GM06990 (cell line): Measurements from ENCODE around the gene EXOC8.

ENCODE experiments used
- DNase-seq: peaks from one replicate; pipeline ENCODE4 v3.0.0-alpha.2; 2011; ENCODE audit not compliant: insufficient read length; ENCODE audit errors: extremely low read depth
- H3K27me3 ChIP-seq: replicated peaks from 2 replicates; pipeline ENCODE4 v1.6.0; 2011; ENCODE audit warnings: low read length; ENCODE audit not compliant: control insufficient read depth, insufficient read depth
- H3K36me3 ChIP-seq: 2 replicates; pipeline ENCODE4 v1.5.1; 2011; ENCODE audit warnings: low read length; ENCODE audit not compliant: control insufficient read depth, insufficient read depth
- H3K4me3 ChIP-seq: replicated peaks from 2 replicates; pipeline ENCODE4 v1.5.1; 2011; ENCODE audit warnings: low read depth, mild to moderate bottlenecking, control low read depth, low read length
- TF ChIP-seq, protein P1 (sequence below): IDR thresholded peaks from 2 replicates; pipeline ENCODE4 v1.5.1; 2011; ENCODE audit warnings: low read length, control low read depth, mild to moderate bottlenecking, inconsistent platforms; ENCODE audit not compliant: insufficient read depth, poor library complexity, severe bottlenecking

EXOC8 gene

DNA sequence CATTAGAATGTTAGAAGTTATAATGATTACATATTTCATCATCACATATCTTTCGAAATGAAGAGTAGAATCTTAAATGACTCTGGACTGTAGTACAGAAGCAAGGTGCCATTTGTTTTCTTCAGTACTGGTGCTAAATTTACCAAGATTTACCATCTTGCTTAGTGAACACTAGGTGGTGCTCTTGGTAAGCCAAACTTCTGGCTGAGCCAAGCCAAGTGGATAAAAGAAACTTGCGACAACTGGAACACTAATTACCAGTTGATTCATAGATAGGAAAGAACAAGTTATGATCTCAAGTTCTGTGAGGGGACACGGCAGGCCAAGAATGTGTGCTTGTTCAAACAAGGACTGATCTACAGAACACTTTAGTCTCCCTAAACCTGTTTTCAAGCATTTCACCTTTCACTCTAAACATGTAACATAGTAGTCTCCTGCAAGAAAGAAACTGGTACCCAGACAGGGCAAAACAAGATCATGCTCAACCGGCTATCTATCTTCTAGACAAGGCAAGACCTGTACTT, 20.2 kb upstream of the EXOC8 start:
- H3K4me3 ChIP-seq, result no peak overlapping the region
- H3K27me3 ChIP-seq, result no peaks in the 10 kb centered on the region
- peak; percentile 24 for DNase-seq
- no peaks in the 10 kb centered on the region; the same call in 1 of the 2 replicates for H3K36me3 ChIP-seq
- TF ChIP-seq, protein P1, sequence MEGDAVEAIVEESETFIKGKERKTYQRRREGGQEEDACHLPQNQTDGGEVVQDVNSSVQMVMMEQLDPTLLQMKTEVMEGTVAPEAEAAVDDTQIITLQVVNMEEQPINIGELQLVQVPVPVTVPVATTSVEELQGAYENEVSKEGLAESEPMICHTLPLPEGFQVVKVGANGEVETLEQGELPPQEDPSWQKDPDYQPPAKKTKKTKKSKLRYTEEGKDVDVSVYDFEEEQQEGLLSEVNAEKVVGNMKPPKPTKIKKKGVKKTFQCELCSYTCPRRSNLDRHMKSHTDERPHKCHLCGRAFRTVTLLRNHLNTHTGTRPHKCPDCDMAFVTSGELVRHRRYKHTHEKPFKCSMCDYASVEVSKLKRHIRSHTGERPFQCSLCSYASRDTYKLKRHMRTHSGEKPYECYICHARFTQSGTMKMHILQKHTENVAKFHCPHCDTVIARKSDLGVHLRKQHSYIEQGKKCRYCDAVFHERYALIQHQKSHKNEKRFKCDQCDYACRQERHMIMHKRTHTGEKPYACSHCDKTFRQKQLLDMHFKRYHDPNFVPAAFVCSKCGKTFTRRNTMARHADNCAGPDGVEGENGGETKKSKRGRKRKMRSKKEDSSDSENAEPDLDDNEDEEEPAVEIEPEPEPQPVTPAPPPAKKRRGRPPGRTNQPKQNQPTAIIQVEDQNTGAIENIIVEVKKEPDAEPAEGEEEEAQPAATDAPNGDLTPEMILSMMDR, result peak; percentile 73

GRCh38 chr1:231357187-231357772, 19.6 kb upstream of the EXOC8 start:
- Histone ChIP-seq H3K4me3 (no peak overlapping the region), H3K36me3 (no peaks in the 10 kb centered on the region; the same call in 1 of the 2 replicates), H3K27me3 (no peaks in the 10 kb centered on the region)
- no peak for DNase-seq
- TF ChIP-seq, protein P1, result no peak

- no peaks in the 10 kb centered on the region; the same call in 1 of the 2 replicates for H3K36me3 ChIP-seq
- no peak overlapping the region for H3K4me3 ChIP-seq
- no peak for DNase-seq
- TF ChIP-seq, protein P1, result no peak
- H3K27me3 ChIP-seq, result no peaks in the 10 kb centered on the region
These were observed 17.5 kb upstream of the EXOC8 start for GRCh38 chr1:231355171-231355570.

GRCh38 chr1:231354330-231355020, 16.8 kb upstream of the EXOC8 start:
- DNase-seq, result no peak
- TF ChIP-seq, protein P1, result no peak
- no peak overlapping the region for H3K4me3 ChIP-seq
- no peaks in the 10 kb centered on the region for H3K27me3 ChIP-seq
- H3K36me3 ChIP-seq, result no peaks in the 10 kb centered on the region; the same call in 1 of the 2 replicates

- DNase-seq, result no peak
- H3K27me3 ChIP-seq, result no peaks in the 10 kb centered on the region
- TF ChIP-seq, protein P1, result no peak
- no peaks in the 10 kb centered on the region; the same call in 1 of the 2 replicates for H3K36me3 ChIP-seq
- H3K4me3 ChIP-seq, result no peak overlapping the region
These were observed 15.4 kb upstream of the EXOC8 start for GRCh38 chr1:231353086-231353485.
